Trophoblast cell (in vitro differentiated cells and primary cell): ENCODE measurements around the gene TRAPPC1.

Source experiments
- DNase-seq, 2 donors: peaks; one replicate each; pipeline ENCODE4 v3.0.0-alpha.2; 2016
- H2AFZ ChIP-seq: 2 replicates; pipeline ENCODE4 v1.6.1; 2013; ENCODE audit warnings: low read length, moderate library complexity, mild to moderate bottlenecking; ENCODE audit not compliant: insufficient read depth, poor library complexity
- H2AK5ac ChIP-seq: 2 replicates; pipeline ENCODE4 v1.6.1; 2013; ENCODE audit warnings: mild to moderate bottlenecking, low read length
- H2BK120ac ChIP-seq: 2 replicates; pipeline ENCODE4 v1.6.1; 2013; ENCODE audit warnings: low read length, mild to moderate bottlenecking, moderate library complexity; ENCODE audit not compliant: insufficient read depth, poor library complexity
- H2BK12ac ChIP-seq: 2 replicates; pipeline ENCODE4 v1.6.1; 2013; ENCODE audit warnings: mild to moderate bottlenecking, low read length, moderate library complexity
- H2BK5ac ChIP-seq: 2 replicates; pipeline ENCODE4 v1.6.1; 2013; ENCODE audit warnings: low read length, low read depth, moderate library complexity, mild to moderate bottlenecking; ENCODE audit not compliant: poor library complexity
- H3K14ac ChIP-seq: 2 replicates; pipeline ENCODE4 v1.6.1; 2013; ENCODE audit warnings: mild to moderate bottlenecking, low read length
- H3K18ac ChIP-seq: 2 replicates; pipeline ENCODE4 v1.6.1; 2013; ENCODE audit warnings: mild to moderate bottlenecking, low read length
- H3K23ac ChIP-seq: 2 replicates; pipeline ENCODE4 v1.6.1; 2013; ENCODE audit warnings: low read length
- H3K27ac ChIP-seq: 2 replicates; pipeline ENCODE4 v1.5.1; 2013; ENCODE audit warnings: low read depth, mild to moderate bottlenecking, inconsistent platforms, low read length, moderate library complexity
- H3K27me3 ChIP-seq: 2 replicates; pipeline ENCODE4 v1.6.1; 2013; ENCODE audit warnings: inconsistent platforms, mild to moderate bottlenecking, low read length, moderate library complexity; ENCODE audit not compliant: insufficient read depth
- H3K36me3 ChIP-seq, 2 experiments: 1 replicate in 1 of 2; 2 replicates in 1 of 2; pipeline ENCODE4 v1.6.1; 2013; ENCODE audit warnings: low read length in 2 of 2, mild to moderate bottlenecking in 2 of 2, moderate library complexity in 1 of 2; ENCODE audit not compliant: insufficient read depth in 2 of 2, control insufficient read depth in 1 of 2
- H3K4ac ChIP-seq: 2 replicates; pipeline ENCODE4 v1.6.1; 2013; ENCODE audit warnings: low read depth, mild to moderate bottlenecking, low read length, moderate library complexity
- H3K4me1 ChIP-seq, 2 experiments: 1 replicate in 1 of 2; 2 replicates in 1 of 2; pipeline ENCODE4 v1.6.1; 2013; ENCODE audit warnings: low read length in 2 of 2, mild to moderate bottlenecking in 2 of 2, moderate library complexity in 1 of 2; ENCODE audit not compliant: insufficient read depth in 2 of 2, control insufficient read depth in 1 of 2
- H3K4me2 ChIP-seq: 2 replicates; pipeline ENCODE4 v1.6.1; 2013; ENCODE audit warnings: inconsistent platforms, mild to moderate bottlenecking, low read length, moderate library complexity
- H3K4me3 ChIP-seq: 2 replicates; pipeline ENCODE4 v1.5.1; 2013; ENCODE audit warnings: mild to moderate bottlenecking, low read depth, low read length, inconsistent platforms
- H3K79me1 ChIP-seq: one replicate; pipeline ENCODE4 v1.6.1; 2013; ENCODE audit warnings: low read length
- H3K79me2 ChIP-seq: 2 replicates; pipeline ENCODE4 v1.6.1; 2013; ENCODE audit warnings: low read length, mild to moderate bottlenecking; ENCODE audit not compliant: control insufficient read depth, insufficient read depth, poor library complexity
- H3K9ac ChIP-seq: 2 replicates; pipeline ENCODE4 v1.6.1; 2013; ENCODE audit warnings: mild to moderate bottlenecking, low read length
- H3K9me3 ChIP-seq: 2 replicates; pipeline ENCODE4 v1.6.1; 2013; ENCODE audit warnings: low read depth, mild to moderate bottlenecking, control low read depth, inconsistent platforms, low read length; ENCODE audit not compliant: insufficient read depth
- H4K12ac ChIP-seq: 2 replicates; pipeline ENCODE4 v1.6.1; 2013; ENCODE audit warnings: low read depth, mild to moderate bottlenecking, low read length, moderate library complexity
- H4K8ac ChIP-seq: 2 replicates; pipeline ENCODE4 v1.6.1; 2013; ENCODE audit warnings: low read depth, mild to moderate bottlenecking, low read length, moderate library complexity
- H4K91ac ChIP-seq: one replicate; pipeline ENCODE4 v1.6.1; 2013; ENCODE audit warnings: low read depth, mild to moderate bottlenecking, low read length, moderate library complexity
- WGBS: extraction: QIAGEN DNeasy Blood & Tissue Kit; methylation state at CpG from one replicate; pipeline ENCODE4 v1.1.7; 2013; ENCODE audit warnings: missing lambda C conversion rate; ENCODE audit not compliant: insufficient read length, insufficient coverage; ENCODE audit errors: extremely low coverage; 5-methylcytosine and 5-hydroxymethylcytosine counted together

The TRAPPC1 gene

GRCh38 chr17:7946441-7946840 is 14.7 kb upstream of the TRAPPC1 start:
- Histone ChIP-seq H4K12ac (no peak overlapping the region), H3K27me3 (no peaks in the 10 kb centered on the region), H3K9me3 (peaks cover 2% of the 10 kb centered on the region), H3K79me1 (no peaks in the 10 kb centered on the region), H3K4me2 (no peak overlapping the region), H3K4me1 (no peaks in the 10 kb centered on the region), H3K27ac (no peak overlapping the region), H3K4ac (no peak overlapping the region), H2BK5ac (no peak overlapping the region), H4K91ac (no peak overlapping the region), H2AK5ac (no peak overlapping the region), H4K8ac (no peak overlapping the region), H3K14ac (no peak overlapping the region), H3K9ac (no peak overlapping the region), H3K18ac (no peak overlapping the region), H3K36me3 (peaks cover 48 to 57% of the 10 kb centered on the region in 2 experiments), H2AFZ (no peak overlapping the region), H3K79me2 (no peaks in the 10 kb centered on the region), H3K23ac (no peak overlapping the region), H2BK120ac (no peak overlapping the region), H3K4me3 (no peak overlapping the region), H2BK12ac (no peak overlapping the region)
- WGBS, result no CpG with 5 or more reads among the region's 5 CpGs
- no peak for DNase-seq

- Histone ChIP-seq H3K18ac (no peak overlapping the region), H4K91ac (no peak overlapping the region), H3K4me1 (no peaks in the 10 kb centered on the region), H3K9me3 (peaks cover 2% of the 10 kb centered on the region), H3K79me1 (no peaks in the 10 kb centered on the region), H2AK5ac (no peak overlapping the region), H2AFZ (no peak overlapping the region), H4K12ac (no peak overlapping the region), H3K9ac (no peak overlapping the region), H2BK120ac (no peak overlapping the region), H4K8ac (no peak overlapping the region), H3K79me2 (no peaks in the 10 kb centered on the region), H3K36me3 (peaks cover 52 to 63% of the 10 kb centered on the region in 2 experiments), H3K23ac (no peak overlapping the region), H3K4ac (no peak overlapping the region), H2BK12ac (no peak overlapping the region), H2BK5ac (no peak overlapping the region), H3K4me3 (no peak overlapping the region), H3K27ac (no peak overlapping the region), H3K4me2 (no peak overlapping the region), H3K14ac (no peak overlapping the region), H3K27me3 (no peaks in the 10 kb centered on the region)
- DNase-seq, result no peak
- whole genome bisulfite sequencing, result no CpG with 5 or more reads among the region's 7 CpGs
These were observed 13.9 kb upstream of the TRAPPC1 start for GRCh38 chr17:7945651-7946050.

GRCh38 chr17:7944326-7944725 is 12.6 kb upstream of the TRAPPC1 start:
- H3K27me3 ChIP-seq, result no peaks in the 10 kb centered on the region
- H2BK120ac ChIP-seq, result no peak overlapping the region
- no peak overlapping the region for H3K18ac ChIP-seq
- no peaks in the 10 kb centered on the region for H3K79me2 ChIP-seq
- peaks cover 57 to 72% of the 10 kb centered on the region in 2 experiments for H3K36me3 ChIP-seq
- WGBS, result no CpG with 5 or more reads among the region's 9 CpGs
- no peak overlapping the region for H3K23ac ChIP-seq
- no peak overlapping the region for H2BK12ac ChIP-seq
- H4K8ac ChIP-seq, result no peak overlapping the region
- no peak overlapping the region for H2AK5ac ChIP-seq
- H3K4me3 ChIP-seq, result no peak overlapping the region
- H3K4me2 ChIP-seq, result no peak overlapping the region
- H3K9me3 ChIP-seq, result peaks cover 2% of the 10 kb centered on the region
- H4K12ac ChIP-seq, result no peak overlapping the region
- no peak overlapping the region for H3K14ac ChIP-seq
- H4K91ac ChIP-seq, result no peak overlapping the region
- H3K27ac ChIP-seq, result no peak overlapping the region
- no peaks in the 10 kb centered on the region for H3K79me1 ChIP-seq
- H3K4me1 ChIP-seq, result no peaks in the 10 kb centered on the region
- H2AFZ ChIP-seq, result no peak overlapping the region
- H2BK5ac ChIP-seq, result no peak overlapping the region
- no peak overlapping the region for H3K9ac ChIP-seq
- no peak for DNase-seq
- no peak overlapping the region for H3K4ac ChIP-seq

- peaks cover 53 to 67% of the 10 kb centered on the region in 2 experiments for H3K36me3 ChIP-seq
- H2BK5ac ChIP-seq, result no peak overlapping the region
- no peak overlapping the region for H3K4me3 ChIP-seq
- H3K4ac ChIP-seq, result no peak overlapping the region
- no peak overlapping the region for H4K12ac ChIP-seq
- no peak overlapping the region for H3K4me2 ChIP-seq
- WGBS, result no CpG with 5 or more reads among the region's 13 CpGs
- H3K9ac ChIP-seq, result no peak overlapping the region
- H3K18ac ChIP-seq, result no peak overlapping the region
- no peaks in the 10 kb centered on the region for H3K79me2 ChIP-seq
- H3K4me1 ChIP-seq, result no peaks in the 10 kb centered on the region
- H3K79me1 ChIP-seq, result no peaks in the 10 kb centered on the region
- H2BK12ac ChIP-seq, result no peak overlapping the region
- no peak overlapping the region for H2AK5ac ChIP-seq
- H3K27me3 ChIP-seq, result no peaks in the 10 kb centered on the region
- no peak overlapping the region for H2BK120ac ChIP-seq
- no peak overlapping the region for H3K23ac ChIP-seq
- H3K9me3 ChIP-seq, result peaks cover 2% of the 10 kb centered on the region
- H2AFZ ChIP-seq, result no peak overlapping the region
- H3K14ac ChIP-seq, result no peak overlapping the region
- no peak overlapping the region for H4K8ac ChIP-seq
- no peak overlapping the region for H4K91ac ChIP-seq
- no peak for DNase-seq
- no peak overlapping the region for H3K27ac ChIP-seq
These were observed 11.5 kb upstream of the TRAPPC1 start for GRCh38 chr17:7943291-7943690.
